Measurements from ENCODE around the gene TSPAN3. TPM values are rescaled to one million over a fixed set of nuclear protein-coding genes. Genes with fewer than 3 reads are reported as not detected.

The TSPAN3 gene
- total and polyA plus RNA-seq, 10 of the 15 experiments (the other 5 are each of a cell fraction or from before 2014, with no cell fraction given), result 18.9 to 114 (median 57.2) TPM

- TF ChIP-seq CUX1 (IDR thresholded peaks at IDR 0.05; ENCODE audit: insufficient replicate concordance, low read depth, low read length), result no peak
- TF ChIP-seq BCL3 (IDR thresholded peaks at IDR 0.05; ENCODE audit: borderline replicate concordance, insufficient read depth, low read depth, low read length, poor library complexity, severe bottlenecking), result no peak
Observed at GRCh38 chr15:77042245-77042919, 28.5 kb downstream of the TSPAN3 start (continued).

- Histone ChIP-seq H3K36me3 (ENCODE audit: control insufficient read depth in 2 of 2, insufficient read depth in 2 of 2, low read length in 1 of 2) (peaks cover 0 to 7% of the 10 kb centered on the region in 2 experiments; a peak in 3 of 4 replicates), H3K4me1 (ENCODE audit: control insufficient read depth, insufficient read depth, low read length) (no peaks in the 10 kb centered on the region), H3K27ac (ENCODE audit: control insufficient read depth, insufficient read depth) (no peak overlapping the region), H4K20me1 (ENCODE audit: control insufficient read depth, insufficient read depth) (no peaks in the 10 kb centered on the region), H3K4me3 (no peak overlapping the region), H3K79me2 (ENCODE audit: control insufficient read depth, insufficient read depth, low read length) (no peaks in the 10 kb centered on the region), H3K9me3 (replicated peaks; ENCODE audit: control insufficient read depth, insufficient read depth, low read length) (no peaks in the 10 kb centered on the region; the same call in 2 of the 3 replicates), H3K9ac (ENCODE audit: control insufficient read depth, insufficient read depth, low read length) (no peak overlapping the region), H3K27me3 (replicated peaks in 1 of 2; ENCODE audit: control insufficient read depth in 2 of 2, insufficient read depth in 2 of 2, low read length in 1 of 2) (no peaks in the 10 kb centered on the region), H3K4me2 (ENCODE audit: control insufficient read depth, insufficient read depth) (no peak overlapping the region), H2AFZ (ENCODE audit: control insufficient read depth, low read depth, low read length) (no peak overlapping the region)
- ATAC-seq (no peak), DNase-seq (ENCODE audit: low read depth, low spot score) (no peak), FAIRE-seq (no peak)
- ChIA-PET POLR2A (no interaction called here), SMC1A (ENCODE audit: uncharacterized antibody, unreplicated experiment) (interaction anchor here (0.9 kb wide), 1 partner anchor 10 kb away, joined by 3 read pairs; no protein-coding TSS in a partner anchor), RAD21 (ENCODE audit: unreplicated experiment) (interaction anchor here (0.6 kb wide), 1 partner anchor 11 kb away, joined by 3 read pairs; no protein-coding TSS in a partner anchor), CTCF (no interaction called here)
- intact Hi-C loops (cut with micrococcal nuclease; ENCODE audit: unreplicated experiment) (no loop called here), in situ Hi-C loops (cut with MboI) (no loop called here)
- no TSS peak for BruUV-seq (replicated peaks)
- 31% methylated on average over 4 of the region's 5 CpGs for WGBS (ENCODE audit: insufficient coverage, insufficient replicate concordance, low lambda C conversion rate, missing lambda C conversion rate)
- no peak for TF ChIP-seq SRF (IDR thresholded peaks at IDR 0.05; ENCODE audit: low read depth in 2 of 2, low read length in 2 of 2)
- TF ChIP-seq RELB (IDR thresholded peaks at IDR 0.05; ENCODE audit: low read depth), result no peak
- TF ChIP-seq SPI1 (IDR thresholded peaks at IDR 0.05; ENCODE audit: borderline replicate concordance, insufficient read depth, low read depth, low read length), result no peak
- no peak for TF ChIP-seq KDM1A (IDR thresholded peaks at IDR 0.05; ENCODE audit: borderline replicate concordance)
- TF ChIP-seq TAF1 (IDR thresholded peaks at IDR 0.05; ENCODE audit: borderline replicate concordance, low read depth, low read length), result no peak
- TF ChIP-seq CBFB (IDR thresholded peaks at IDR 0.05; ENCODE audit: low read depth), result no peak
- TF ChIP-seq RCOR1 (conservative IDR thresholded peaks at IDR 0.05; ENCODE audit: low read depth, low read length), result no peak
- TF ChIP-seq STAT3 (IDR thresholded peaks at IDR 0.05; ENCODE audit: low read depth, low read length), result no peak
- no peak for TF ChIP-seq ATF2 (IDR thresholded peaks at IDR 0.05; ENCODE audit: low read length)
Observed at GRCh38 chr15:77040673-77041072, 30.2 kb downstream of the TSPAN3 start.
